HL-60 (cell line): ENCODE data around the gene ANKRD33B.

ENCODE experiments used
- CTCF ChIP-seq: IDR thresholded peaks from one replicate; pipeline ENCODE4 v1.5.1; 2011; ENCODE audit warnings: low read length, control low read depth, inconsistent platforms; ENCODE audit not compliant: insufficient read depth
- POLR2AphosphoS5 ChIP-seq: IDR thresholded peaks from 2 replicates; pipeline ENCODE4 v1.6.1; 2012; ENCODE audit warnings: low read depth

- TF ChIP-seq CTCF = no peak
- TF ChIP-seq POLR2AphosphoS5 = peak; percentile 39; the same call in 1 of the 2 replicates
These were observed 58.0 kb downstream of the ANKRD33B start for GRCh38 chr5:10621832-10622231.
